Measurements from ENCODE around the gene CRYZ. TPM values are rescaled to one million over a fixed set of nuclear protein-coding genes. Genes with fewer than 3 reads are reported as not detected.

The CRYZ gene
- total RNA-seq, 3 donors from 2014 or later (not counting 1 experiment from before 2014, with no cell fraction given): 15.2 to 24.1 (median 22.0) TPM

DNA sequence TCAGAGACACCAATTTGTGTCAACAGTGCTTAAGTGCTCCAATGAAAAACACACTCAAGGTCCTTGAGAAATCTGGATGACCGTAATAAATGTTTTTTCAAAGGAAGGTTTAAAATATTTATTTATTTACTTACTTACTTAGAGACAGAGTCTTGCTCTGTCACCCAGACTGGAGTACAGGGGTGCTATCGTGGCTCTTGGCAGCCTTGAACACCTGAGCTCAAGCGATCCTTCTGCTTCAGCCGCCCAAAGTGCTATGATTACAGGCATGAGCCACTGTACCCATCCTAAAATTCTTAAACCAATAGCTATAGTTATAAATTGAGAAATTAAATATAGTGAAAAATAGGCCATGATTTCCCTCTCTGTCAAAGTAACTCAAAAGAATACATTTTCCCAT is 41.9 kb downstream of the CRYZ start:
- ATAC-seq: no peak
- Mint-ChIP-seq H3K4me1 (peaks cover 0 to 7% of the 10 kb centered on the region in 2 donors), H3K4me3 (no peak overlapping the region), H3K27me3 (ENCODE audit: low read depth in 2 of 2) (peaks cover 0 to 5% of the 10 kb centered on the region in 2 donors), H3K36me3 (no peaks in the 10 kb centered on the region), H3K9me3 (no peaks in the 10 kb centered on the region), H3K27ac (no peak overlapping the region)
- H3K27ac ChIP-seq (ENCODE audit: low read length): no peak overlapping the region
- no peak for DNase-seq
- no peaks in the 10 kb centered on the region for H3K4me1 ChIP-seq (ENCODE audit: control insufficient read depth, insufficient read depth, low read length)
- no peaks in the 10 kb centered on the region for H3K36me3 ChIP-seq (ENCODE audit: control insufficient read depth, insufficient read depth, low read length)
- H3K4me3 ChIP-seq (ENCODE audit: low read length): no peak overlapping the region
- intact Hi-C loops (cut with micrococcal nuclease): no loop called here
- TF ChIP-seq, protein P1, sequence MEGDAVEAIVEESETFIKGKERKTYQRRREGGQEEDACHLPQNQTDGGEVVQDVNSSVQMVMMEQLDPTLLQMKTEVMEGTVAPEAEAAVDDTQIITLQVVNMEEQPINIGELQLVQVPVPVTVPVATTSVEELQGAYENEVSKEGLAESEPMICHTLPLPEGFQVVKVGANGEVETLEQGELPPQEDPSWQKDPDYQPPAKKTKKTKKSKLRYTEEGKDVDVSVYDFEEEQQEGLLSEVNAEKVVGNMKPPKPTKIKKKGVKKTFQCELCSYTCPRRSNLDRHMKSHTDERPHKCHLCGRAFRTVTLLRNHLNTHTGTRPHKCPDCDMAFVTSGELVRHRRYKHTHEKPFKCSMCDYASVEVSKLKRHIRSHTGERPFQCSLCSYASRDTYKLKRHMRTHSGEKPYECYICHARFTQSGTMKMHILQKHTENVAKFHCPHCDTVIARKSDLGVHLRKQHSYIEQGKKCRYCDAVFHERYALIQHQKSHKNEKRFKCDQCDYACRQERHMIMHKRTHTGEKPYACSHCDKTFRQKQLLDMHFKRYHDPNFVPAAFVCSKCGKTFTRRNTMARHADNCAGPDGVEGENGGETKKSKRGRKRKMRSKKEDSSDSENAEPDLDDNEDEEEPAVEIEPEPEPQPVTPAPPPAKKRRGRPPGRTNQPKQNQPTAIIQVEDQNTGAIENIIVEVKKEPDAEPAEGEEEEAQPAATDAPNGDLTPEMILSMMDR (IDR thresholded peaks at IDR 0.05): no peak
- H3K9me3 ChIP-seq (ENCODE audit: control insufficient read depth, insufficient read depth, low read length): no peaks in the 10 kb centered on the region
- no peaks in the 10 kb centered on the region for H3K27me3 ChIP-seq (ENCODE audit: control insufficient read depth, insufficient read depth, low read length)
- WGBS (ENCODE audit: insufficient coverage): 92% methylated on average over 3 of the region's 4 CpGs

- H3K27ac Mint-ChIP-seq: no peak overlapping the region
- ATAC-seq (no peak), DNase-seq (no peak)
- Histone ChIP-seq H3K4me3 (ENCODE audit: low read length) (no peak overlapping the region), H3K27ac (ENCODE audit: low read length) (no peak overlapping the region), H3K9me3 (ENCODE audit: control insufficient read depth, insufficient read depth, low read length) (no peaks in the 10 kb centered on the region), H3K27me3 (ENCODE audit: control insufficient read depth, insufficient read depth, low read length) (no peaks in the 10 kb centered on the region), H3K36me3 (ENCODE audit: control insufficient read depth, insufficient read depth, low read length) (no peaks in the 10 kb centered on the region), H3K4me1 (ENCODE audit: control insufficient read depth, insufficient read depth, low read length) (no peaks in the 10 kb centered on the region)
- no peaks in the 10 kb centered on the region for H3K9me3 Mint-ChIP-seq
- TF ChIP-seq, protein P1 (IDR thresholded peaks at IDR 0.05): no peak
- H3K4me1 Mint-ChIP-seq: peaks cover 0 to 7% of the 10 kb centered on the region in 2 donors
- H3K36me3 Mint-ChIP-seq: no peaks in the 10 kb centered on the region
- intact Hi-C loops (cut with micrococcal nuclease): no loop called here
- H3K4me3 Mint-ChIP-seq: no peak overlapping the region
- WGBS (ENCODE audit: insufficient coverage): 0% methylated on average over 1 of the region's 2 CpGs
- H3K27me3 Mint-ChIP-seq (ENCODE audit: low read depth in 2 of 2): peaks cover 0 to 5% of the 10 kb centered on the region in 2 donors
Observed at GRCh38 chr1:74690364-74690696, 42.5 kb downstream of the CRYZ start.

- peaks cover 0 to 7% of the 10 kb centered on the region in 2 donors for H3K4me1 Mint-ChIP-seq
- intact Hi-C loops (cut with micrococcal nuclease): no loop called here
- no peaks in the 10 kb centered on the region for H3K27me3 ChIP-seq (ENCODE audit: control insufficient read depth, insufficient read depth, low read length)
- H3K4me3 Mint-ChIP-seq: no peak overlapping the region
- peaks cover 0 to 5% of the 10 kb centered on the region in 2 donors for H3K27me3 Mint-ChIP-seq (ENCODE audit: low read depth in 2 of 2)
- ATAC-seq: peak in 1 of 3 donors; percentile 41
- DNase-seq: peak in 1 of 2 donors; percentile 73
- no peak overlapping the region for H3K27ac ChIP-seq (ENCODE audit: low read length)
- no peaks in the 10 kb centered on the region for H3K9me3 Mint-ChIP-seq
- H3K4me3 ChIP-seq (ENCODE audit: low read length): no peak overlapping the region
- 11% methylated on average over 3 of the region's 5 CpGs for WGBS (ENCODE audit: insufficient coverage)
- TF ChIP-seq, protein P1 (IDR thresholded peaks at IDR 0.05): peak; percentile 91
- H3K4me1 ChIP-seq (ENCODE audit: control insufficient read depth, insufficient read depth, low read length): no peaks in the 10 kb centered on the region
- H3K27ac Mint-ChIP-seq: no peak overlapping the region
- H3K9me3 ChIP-seq (ENCODE audit: control insufficient read depth, insufficient read depth, low read length): no peaks in the 10 kb centered on the region
- H3K36me3 ChIP-seq (ENCODE audit: control insufficient read depth, insufficient read depth, low read length): no peaks in the 10 kb centered on the region
- H3K36me3 Mint-ChIP-seq: no peaks in the 10 kb centered on the region
Observed at GRCh38 chr1:74689621-74690363, 43.1 kb downstream of the CRYZ start.

DNA sequence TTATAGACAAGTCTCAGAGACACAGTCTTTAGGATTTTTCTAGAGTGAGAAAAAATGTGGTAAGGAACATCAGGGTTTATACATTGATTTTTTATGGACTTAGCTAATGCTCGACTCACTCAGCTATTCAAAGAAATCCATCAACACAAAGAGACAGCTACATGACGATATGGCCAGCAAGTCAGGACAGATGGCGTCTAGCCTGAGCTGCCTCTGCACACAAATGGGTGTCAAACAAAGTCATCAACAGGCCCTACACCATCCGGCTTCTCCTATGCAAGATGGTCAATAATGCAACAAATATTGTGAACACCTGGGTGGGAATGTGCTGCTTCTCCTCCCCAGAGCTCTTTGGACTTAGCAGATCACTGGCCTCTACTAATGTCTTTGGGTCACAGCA is 45.9 kb downstream of the CRYZ start:
- DNase-seq: no peak
- H3K27ac ChIP-seq (ENCODE audit: low read length): no peak overlapping the region
- H3K4me3 Mint-ChIP-seq: no peak overlapping the region
- no peak for ATAC-seq
- H3K9me3 Mint-ChIP-seq: no peaks in the 10 kb centered on the region
- 89% methylated on average over 4 of the region's 4 CpGs for WGBS (ENCODE audit: insufficient coverage)
- H3K4me1 Mint-ChIP-seq: peaks cover 0 to 7% of the 10 kb centered on the region in 2 donors
- H3K27ac Mint-ChIP-seq: no peak overlapping the region
- intact Hi-C loops (cut with micrococcal nuclease): no loop called here
- no peaks in the 10 kb centered on the region for H3K36me3 ChIP-seq (ENCODE audit: control insufficient read depth, insufficient read depth, low read length)
- H3K4me1 ChIP-seq (ENCODE audit: control insufficient read depth, insufficient read depth, low read length): no peaks in the 10 kb centered on the region
- TF ChIP-seq, protein P1 (IDR thresholded peaks at IDR 0.05): no peak
- H3K27me3 Mint-ChIP-seq (ENCODE audit: low read depth in 2 of 2): peaks cover 0 to 10% of the 10 kb centered on the region in 2 donors
- H3K27me3 ChIP-seq (ENCODE audit: control insufficient read depth, insufficient read depth, low read length): no peaks in the 10 kb centered on the region
- no peaks in the 10 kb centered on the region for H3K9me3 ChIP-seq (ENCODE audit: control insufficient read depth, insufficient read depth, low read length)
- H3K36me3 Mint-ChIP-seq: no peaks in the 10 kb centered on the region
- no peak overlapping the region for H3K4me3 ChIP-seq (ENCODE audit: low read length)

Data from natural killer cell (primary cell).